H1 (cell line): Measurements from ENCODE around the gene NEGR1. TPM values are rescaled to one million over a fixed set of nuclear protein-coding genes. Genes with fewer than 3 reads are reported as not detected.

Experiments used
- CTCF ChIA-PET: fragments of 300-600 bp; sonication (Branson Sonifier 250); formaldehyde crosslinking; loops from one replicate; lab custom pipeline; 2021; ENCODE audit not compliant: partially characterized antibody; lab: Charles Lee
- POLR2A ChIA-PET: fragments of 300-600 bp; sonication (Branson Sonifier 250); formaldehyde crosslinking; loops from one replicate; lab custom pipeline; 2021; ENCODE audit warnings: inconsistent platforms; ENCODE audit not compliant: partially characterized antibody; lab: Charles Lee
- DNase-seq, 2 experiments: peaks; one replicate each; pipeline versions ENCODE4 v3.0.0 to v3.0.0-alpha.2; 2010 to 2022; ENCODE audit warnings: low spot score in 2 of 2, low read depth in 1 of 2, mixed read lengths in 1 of 2
- FAIRE-seq: peaks from 2 replicates; lab custom pipeline; 2011; peaks lifted over from hg19 to GRCh38; lab: Jason Lieb, UNC
- H2AFZ ChIP-seq: 2 replicates; pipeline ENCODE4 v1.8.1; 2012; ENCODE audit warnings: low read length, inconsistent platforms
- H2AK5ac ChIP-seq: 2 replicates; pipeline ENCODE4 v1.6.1; 2013; ENCODE audit warnings: low read depth, low read length
- H2BK120ac ChIP-seq: replicated peaks from 2 replicates; pipeline ENCODE3; 2013; ENCODE audit warnings: low read depth, low read length, inconsistent platforms
- H2BK12ac ChIP-seq: 2 replicates; pipeline ENCODE4 v1.6.1; 2013; ENCODE audit warnings: low read depth, low read length
- H2BK15ac ChIP-seq: 2 replicates; pipeline ENCODE4 v1.6.1; 2013; ENCODE audit warnings: low read length
- H2BK20ac ChIP-seq: 2 replicates; pipeline ENCODE4 v1.6.1; 2013; ENCODE audit warnings: low read length
- H2BK5ac ChIP-seq: 2 replicates; pipeline ENCODE4 v1.6.1; 2013; ENCODE audit warnings: low read depth, low read length
- H3K14ac ChIP-seq: 2 replicates; pipeline ENCODE4 v1.6.1; 2013; ENCODE audit warnings: inconsistent platforms; ENCODE audit not compliant: insufficient read length
- H3K18ac ChIP-seq: 2 replicates; pipeline ENCODE4 v1.6.1; 2013; ENCODE audit warnings: low read length; ENCODE audit errors: extremely low read depth
- H3K23ac ChIP-seq: 2 replicates; pipeline ENCODE4 v1.6.1; 2013; ENCODE audit warnings: inconsistent platforms; ENCODE audit not compliant: insufficient read length
- H3K23me2 ChIP-seq: 2 replicates; pipeline ENCODE4 v1.6.1; 2013; ENCODE audit warnings: low read depth, low read length
- H3K27ac ChIP-seq: 2 replicates; pipeline ENCODE4 v1.6.1; 2011; ENCODE audit warnings: low read depth, low read length, inconsistent platforms
- H3K27me3 ChIP-seq, 4 experiments: replicated peaks in 1 of 4; 1 replicate in 1 of 4; 2 replicates in 3 of 4; pipeline versions ENCODE4 v1.6.1 to v1.8.1; 2011 to 2013; ENCODE audit warnings: low read length in 3 of 4, mild to moderate bottlenecking in 3 of 4, inconsistent platforms in 2 of 4, mixed read lengths in 2 of 4, moderate library complexity in 1 of 4; ENCODE audit not compliant: control insufficient read depth in 3 of 4, insufficient read depth in 3 of 4; ENCODE audit errors: extremely low read depth in 1 of 4
- H3K36me3 ChIP-seq, 4 experiments: 2 replicates each; pipeline versions ENCODE4 v1.6.1 to v1.8.1; 2011 to 2013; ENCODE audit warnings: mild to moderate bottlenecking in 4 of 4, low read length in 3 of 4, moderate library complexity in 2 of 4, control low read depth in 1 of 4, inconsistent platforms in 1 of 4; ENCODE audit not compliant: insufficient read depth in 4 of 4, control insufficient read depth in 2 of 4
- H3K4ac ChIP-seq: replicated peaks from 2 replicates; pipeline ENCODE3; 2013; ENCODE audit warnings: low read length, low read depth, mixed read lengths, inconsistent platforms; ENCODE audit not compliant: insufficient read length
- H3K4me1 ChIP-seq, 4 experiments: replicated peaks in 1 of 4; 1 replicate in 1 of 4; 2 replicates in 3 of 4; pipeline versions ENCODE4 v1.6.1 to v1.8.1; 2011 to 2013; ENCODE audit warnings: low read length in 3 of 4, inconsistent platforms in 2 of 4, mixed read lengths in 1 of 4; ENCODE audit not compliant: insufficient read depth in 4 of 4, control insufficient read depth in 3 of 4
- H3K4me2 ChIP-seq, 2 experiments: 2 replicates each; pipeline versions ENCODE4 v1.6.1 to v1.8.1; 2011 to 2013; ENCODE audit warnings: low read depth in 2 of 2, low read length in 2 of 2, control low read depth in 1 of 2, inconsistent platforms in 1 of 2, mild to moderate bottlenecking in 1 of 2; ENCODE audit not compliant: insufficient read depth in 1 of 2
- H3K4me3 ChIP-seq, 4 experiments: fragments of 200-600, 300-600 bp in 1 of 4; sonication (generic), shearing (Covaris generic), sonication (Bioruptor Twin) in 1 of 4; 2 replicates each; pipeline versions ENCODE4 v1.5.1 to v1.8.1; 2011 to 2016; ENCODE audit warnings: low read length in 4 of 4, low read depth in 3 of 4, control low read depth in 2 of 4, inconsistent platforms in 2 of 4, mild to moderate bottlenecking in 2 of 4, mixed read lengths in 1 of 4, moderate library complexity in 1 of 4; ENCODE audit not compliant: insufficient read depth in 2 of 4; ENCODE audit errors: extremely low read depth in 1 of 4
- H3K56ac ChIP-seq: replicated peaks from 2 replicates; pipeline ENCODE3; 2013; ENCODE audit warnings: low read depth, mild to moderate bottlenecking, mixed read lengths, low read length, inconsistent platforms; ENCODE audit not compliant: insufficient read length
- H3K79me1 ChIP-seq: 2 replicates; pipeline ENCODE4 v1.6.1; 2013; ENCODE audit warnings: low read depth, low read length, control low read depth
- H3K79me2 ChIP-seq, 2 experiments: 2 replicates each; pipeline versions ENCODE4 v1.6.1 to v1.8.1; 2012 to 2013; ENCODE audit warnings: low read length in 2 of 2, mild to moderate bottlenecking in 2 of 2, inconsistent platforms in 1 of 2; ENCODE audit not compliant: insufficient read depth in 2 of 2, control insufficient read depth in 1 of 2
- H3K9ac ChIP-seq, 4 experiments: replicated peaks in 1 of 4; 1 replicate in 1 of 4; 2 replicates in 3 of 4; pipeline versions ENCODE4 v1.6.1 to v1.8.1; 2011 to 2013; ENCODE audit warnings: low read depth in 3 of 4, low read length in 3 of 4, control low read depth in 2 of 4, mild to moderate bottlenecking in 2 of 4, moderate library complexity in 2 of 4, inconsistent platforms in 1 of 4; ENCODE audit errors: extremely low read depth in 1 of 4
- H3K9me3 ChIP-seq, 2 experiments: 2 replicates each; pipeline versions ENCODE4 v1.6.1 to v1.8.1; 2012 to 2013; ENCODE audit warnings: mild to moderate bottlenecking in 2 of 2, moderate library complexity in 2 of 2, control low read depth in 1 of 2, inconsistent platforms in 1 of 2, low read depth in 1 of 2, low read length in 1 of 2, mixed read lengths in 1 of 2; ENCODE audit not compliant: insufficient read depth in 2 of 2
- H4K20me1 ChIP-seq, 2 experiments: replicated peaks in 1 of 2; 2 replicates each; pipeline versions ENCODE3 to v1.8.1; 2011 to 2013; ENCODE audit warnings: inconsistent platforms in 2 of 2, low read length in 2 of 2, mild to moderate bottlenecking in 1 of 2; ENCODE audit not compliant: insufficient read depth in 2 of 2, control insufficient read depth in 1 of 2
- H4K5ac ChIP-seq: 2 replicates; pipeline ENCODE4 v1.6.1; 2013; ENCODE audit warnings: low read length, low read depth, mixed read lengths, inconsistent platforms; ENCODE audit not compliant: insufficient read length
- H4K8ac ChIP-seq: 2 replicates; pipeline ENCODE4 v1.8.0; 2013; ENCODE audit warnings: mild to moderate bottlenecking, moderate library complexity, low read length, inconsistent platforms; ENCODE audit not compliant: insufficient read depth; ENCODE audit errors: extremely low read depth
- H4K91ac ChIP-seq: replicated peaks from 2 replicates; pipeline ENCODE3; 2013; ENCODE audit warnings: low read length, mixed read lengths, inconsistent platforms; ENCODE audit not compliant: insufficient read length
- BRCA1 ChIP-seq: IDR thresholded peaks from 2 replicates; pipeline ENCODE4 v1.6.1; 2012; ENCODE audit warnings: low read depth, low read length, improper control_type of control experiment
- CTBP2 ChIP-seq: IDR thresholded peaks from 2 replicates; pipeline ENCODE4 v1.7.0; 2011; ENCODE audit warnings: borderline replicate concordance, mild to moderate bottlenecking, moderate library complexity, mixed read lengths, low read length; ENCODE audit not compliant: insufficient read depth, insufficient read length
- FOSL1 ChIP-seq: IDR thresholded peaks from 2 replicates; pipeline ENCODE4 v1.6.1; 2011; ENCODE audit warnings: mild to moderate bottlenecking, low read depth, low read length, moderate library complexity; ENCODE audit not compliant: insufficient read depth
- GTF2F1 ChIP-seq: IDR thresholded peaks from 2 replicates; pipeline ENCODE4 v1.6.1; 2012; ENCODE audit warnings: low read depth, low read length, improper control_type of control experiment, borderline replicate concordance
- POLR2A ChIP-seq, 2 experiments: IDR thresholded peaks; 1 replicate in 1 of 2; 2 replicates in 1 of 2; pipeline ENCODE4 v1.6.1; 2011; ENCODE audit warnings: low read depth in 2 of 2, low read length in 2 of 2, mild to moderate bottlenecking in 2 of 2; ENCODE audit errors: control extremely low read depth in 1 of 2
- POU5F1 ChIP-seq: IDR thresholded peaks from 2 replicates; pipeline ENCODE4 v1.6.1; 2011; ENCODE audit warnings: low read depth, mild to moderate bottlenecking, low read length, moderate library complexity
- RBBP5 ChIP-seq: IDR thresholded peaks from 2 replicates; pipeline ENCODE4 v1.7.1; 2012; ENCODE audit warnings: low read depth, mild to moderate bottlenecking, inconsistent platforms, low read length, moderate library complexity, borderline replicate concordance
- SAP30 ChIP-seq: fragments of 300-600 bp; sonication (generic); IDR thresholded peaks from 2 replicates; pipeline ENCODE4 v1.7.1; 2012; ENCODE audit warnings: low read length, moderate library complexity, mild to moderate bottlenecking, inconsistent platforms; ENCODE audit not compliant: insufficient read depth, insufficient replicate concordance
- SP2 ChIP-seq: IDR thresholded peaks from 2 replicates; pipeline ENCODE4 v1.6.1; 2012; ENCODE audit warnings: mild to moderate bottlenecking, low read length, inconsistent platforms
- TAF1 ChIP-seq: IDR thresholded peaks from 2 replicates; pipeline ENCODE4 v1.6.1; 2011; ENCODE audit warnings: mild to moderate bottlenecking, low read depth, low read length
- TCF12 ChIP-seq: IDR thresholded peaks from 2 replicates; pipeline ENCODE4 v1.6.1; 2011; ENCODE audit warnings: low read depth, mild to moderate bottlenecking, low read length
- polyA plus RNA-seq, 7 experiments: library from polyadenylated mRNA; depleted of rRNA in 3 of 7; stranded (reverse) in 5 of 7; unstranded in 2 of 7; fragments of >200 nt in 5 of 7; fragments of 200-250 nt in 2 of 7; gene quantifications; 1 replicate in 5 of 7; 2 replicates in 1 of 7; 4 replicates in 1 of 7; pipeline versions ENCODE4 v1.2.1 to v1.2.3, GENCODE V29; 2011 to 2013; ENCODE audit warnings: missing spikeins in 2 of 7, mixed read lengths in 2 of 7
- total RNA-seq: library from RNA; stranded (reverse); fragmentation: NEBNext Ultra II Directional; extraction: Animal tissue kit (Norgen Biotek cat#: 25700); gene quantifications from 2 replicates; pipeline ENCODE4 v1.2.1, GENCODE V29; 2021

NEGR1 gene
- total and polyA plus RNA-seq, 2 of the 8 experiments (the other 6 are each of a cell fraction or from before 2014, with no cell fraction given), result 0.71 to 1.3 TPM

GRCh38 chr1:72050551-72050950, 231.8 kb downstream of the NEGR1 start:
- H3K4me2 ChIP-seq, result no peak overlapping the region
- no peak overlapping the region for H2AK5ac ChIP-seq
- no peaks in the 10 kb centered on the region for H3K23me2 ChIP-seq
- no peak overlapping the region for H2BK120ac ChIP-seq
- DNase-seq, result no peak
- POLR2A ChIA-PET, result no interaction called here
- H3K27me3 ChIP-seq, result no peaks in the 10 kb centered on the region
- no peak overlapping the region for H3K9ac ChIP-seq
- H3K14ac ChIP-seq, result no peak overlapping the region
- FAIRE-seq, result no peak
- H2BK12ac ChIP-seq, result no peak overlapping the region
- CTCF ChIA-PET, result no interaction called here
- no peak overlapping the region for H2BK15ac ChIP-seq
- no peak overlapping the region for H3K18ac ChIP-seq
- H4K5ac ChIP-seq, result no peak overlapping the region
- H3K36me3 ChIP-seq, result no peaks in the 10 kb centered on the region
- H3K4me3 ChIP-seq, result no peak overlapping the region
- no peaks in the 10 kb centered on the region for H3K79me2 ChIP-seq
- TF ChIP-seq POLR2A (IDR thresholded peaks at IDR 0.05; ENCODE audit: control extremely low read depth in 1 of 2, low read depth in 2 of 2, low read length in 2 of 2) (no peak), TCF12 (no peak), FOSL1 (no peak), GTF2F1 (no peak), RBBP5 (no peak), BRCA1 (no peak), TAF1 (no peak), SP2 (no peak), SAP30 (no peak), POU5F1 (no peak), CTBP2 (no peak)
- TF ChIP-seq, all 59 proteins: peak for 0
- Histone ChIP-seq H4K91ac (no peak overlapping the region), H3K9me3 (no peaks in the 10 kb centered on the region), H2BK5ac (no peak overlapping the region), H3K4me1 (peaks cover 0 to 2% (median 0%) of the 10 kb centered on the region in 4 experiments; a peak in 1 of 7 replicates), H3K56ac (no peak overlapping the region), H3K23ac (no peak overlapping the region), H3K4ac (no peak overlapping the region), H3K79me1 (no peaks in the 10 kb centered on the region), H4K20me1 (no peaks in the 10 kb centered on the region), H2AFZ (no peak overlapping the region), H2BK20ac (no peak overlapping the region), H3K27ac (no peak overlapping the region), H4K8ac (no peak overlapping the region)
